NCI-H1092 treated with DMSO at 0.1 percent for 48 hours (cell line): ENCODE results near the gene SYCN.

Experiments used
- DNase-seq: peaks from one replicate; lab custom pipeline; 2025; lab: John Stamatoyannopoulos, UW

Gene SYCN

GRCh38 chr19:39194832-39195542 is 9.1 kb downstream of the SYCN start:
- DNase-seq, result no peak

GRCh38 chr19:39193803-39194202 is 10.3 kb downstream of the SYCN start:
- DNase-seq, result no peak

GRCh38 chr19:39192846-39193245 is 11.2 kb downstream of the SYCN start:
- DNase-seq, result no peak

DNA sequence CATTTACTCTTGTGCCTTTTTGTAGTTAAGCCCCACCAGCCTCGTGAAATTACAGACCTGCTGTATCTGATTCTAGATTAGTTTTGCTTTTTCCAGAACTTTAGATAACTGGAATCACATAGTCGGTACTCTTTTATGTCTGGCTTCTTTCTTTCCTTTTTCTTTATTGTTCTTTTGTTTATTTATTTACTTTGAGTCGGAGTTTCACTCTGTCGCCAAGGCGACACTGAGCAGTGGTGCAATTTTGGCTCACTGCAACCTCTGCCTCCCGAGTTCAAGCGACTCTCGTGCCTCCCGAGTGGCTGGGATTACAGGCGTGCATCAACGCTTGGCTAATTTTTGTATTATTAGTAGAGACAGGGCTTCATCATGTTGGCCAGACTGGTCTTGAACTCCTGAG is 13.3 kb downstream of the SYCN start:
- no peak for DNase-seq

GRCh38 chr19:39188960-39189359 is 15.1 kb downstream of the SYCN start:
- no peak for DNase-seq

DNA sequence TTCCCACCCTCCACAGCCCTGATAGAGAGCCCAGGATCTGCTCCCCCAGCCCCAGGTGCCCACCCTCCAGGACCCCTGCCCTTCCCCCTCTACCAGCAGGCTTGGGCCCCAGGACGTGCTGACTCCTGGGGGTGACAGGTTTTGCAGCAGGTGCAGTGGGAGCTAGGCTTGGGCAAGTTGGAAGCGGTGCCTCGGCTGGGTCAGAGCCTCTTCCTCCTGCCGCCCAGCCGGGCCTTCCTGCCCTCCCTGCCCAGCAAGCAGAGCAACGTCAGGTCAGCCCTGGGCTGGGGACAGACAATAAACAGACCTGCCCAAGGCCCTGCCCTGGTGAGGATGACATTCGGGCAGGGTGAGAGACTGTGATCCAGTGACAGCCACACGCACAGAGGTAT is 16.5 kb downstream of the SYCN start:
- no peak for DNase-seq

DNA sequence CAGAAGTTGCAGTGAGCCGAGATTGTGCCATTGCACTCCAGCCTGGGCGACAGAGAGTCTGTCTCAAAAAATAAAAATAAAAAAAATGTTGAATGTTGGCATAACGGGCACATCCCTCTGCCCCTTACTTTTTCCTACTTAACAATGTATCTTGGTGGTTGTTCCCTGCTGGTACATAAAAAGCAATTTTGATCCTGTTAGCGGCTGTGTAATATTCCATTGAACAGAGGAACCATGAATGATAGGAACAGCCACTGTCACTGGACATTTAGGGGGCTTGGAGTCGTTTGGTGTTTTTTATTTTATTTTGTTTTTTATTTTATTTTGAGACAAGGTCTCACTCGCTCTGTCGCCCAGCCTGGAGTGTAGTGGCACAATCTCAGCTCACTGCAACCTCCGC is 17.7 kb downstream of the SYCN start:
- no peak for DNase-seq

DNA sequence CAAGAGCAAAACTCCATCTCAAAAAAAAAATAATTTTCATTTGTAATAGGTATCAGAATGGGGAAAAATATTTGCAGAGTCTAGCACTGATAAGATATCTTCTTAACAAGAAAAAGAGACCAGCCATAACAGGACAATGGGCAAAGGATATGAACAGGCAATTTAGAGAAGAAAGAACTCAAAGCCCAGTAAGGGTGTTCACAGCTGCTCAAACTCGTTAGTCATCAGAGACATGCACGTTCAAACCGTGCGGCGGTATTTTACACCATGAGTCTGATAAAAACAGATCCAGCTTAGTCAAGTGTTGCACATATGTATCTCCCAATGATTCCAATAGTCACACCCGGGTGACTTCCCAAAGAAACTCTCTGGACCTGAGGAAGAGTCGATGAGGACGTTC is 21.0 kb downstream of the SYCN start:
- DNase-seq, result no peak

GRCh38 chr19:39182174-39182505 is 21.9 kb downstream of the SYCN start:
- no peak for DNase-seq

- no peak for DNase-seq
These were observed 22.4 kb downstream of the SYCN start for GRCh38 chr19:39181500-39182173.

DNA sequence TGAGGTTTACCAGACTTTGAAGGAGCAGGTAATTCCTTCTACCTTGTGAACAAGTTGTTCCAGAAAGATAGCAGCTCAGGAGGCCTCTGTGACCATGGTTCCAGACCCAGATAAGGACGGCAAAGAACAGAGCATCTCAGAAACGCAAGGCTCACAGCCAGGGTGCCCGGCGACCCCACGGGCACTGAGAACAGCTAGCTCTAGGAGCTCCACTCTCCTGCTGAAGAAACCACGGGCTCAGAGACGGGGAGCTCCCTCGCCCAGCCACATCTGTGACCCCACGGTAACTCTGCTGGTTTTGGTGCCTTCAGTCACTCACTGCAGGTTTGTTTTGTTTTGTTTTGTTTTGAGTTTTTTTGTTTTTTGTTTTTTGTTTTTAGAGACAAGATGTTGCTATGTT is 23.3 kb downstream of the SYCN start:
- no peak for DNase-seq

DNA sequence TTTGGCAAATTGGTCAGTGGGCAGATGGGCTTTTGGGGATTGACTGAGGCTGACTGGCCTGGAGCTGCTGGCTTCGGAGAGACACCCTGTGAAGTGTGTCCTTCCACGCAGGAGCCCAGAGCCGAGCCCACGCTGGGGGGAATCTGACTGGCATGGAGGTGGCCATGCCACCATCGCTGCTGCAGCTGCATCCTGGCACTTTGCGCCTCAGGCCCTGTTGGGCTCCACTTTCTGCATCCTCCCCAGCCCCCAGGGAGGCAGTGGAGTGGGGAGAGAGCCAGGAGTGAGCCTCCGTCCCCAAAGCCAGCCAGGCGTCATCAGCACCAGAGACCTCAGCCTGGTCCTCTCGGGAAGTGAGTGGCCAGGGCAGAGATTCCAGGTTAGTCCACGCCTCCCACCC is 24.3 kb downstream of the SYCN start:
- no peak for DNase-seq

- no peak for DNase-seq
These were observed 25.6 kb downstream of the SYCN start for GRCh38 chr19:39178296-39179006.

DNA sequence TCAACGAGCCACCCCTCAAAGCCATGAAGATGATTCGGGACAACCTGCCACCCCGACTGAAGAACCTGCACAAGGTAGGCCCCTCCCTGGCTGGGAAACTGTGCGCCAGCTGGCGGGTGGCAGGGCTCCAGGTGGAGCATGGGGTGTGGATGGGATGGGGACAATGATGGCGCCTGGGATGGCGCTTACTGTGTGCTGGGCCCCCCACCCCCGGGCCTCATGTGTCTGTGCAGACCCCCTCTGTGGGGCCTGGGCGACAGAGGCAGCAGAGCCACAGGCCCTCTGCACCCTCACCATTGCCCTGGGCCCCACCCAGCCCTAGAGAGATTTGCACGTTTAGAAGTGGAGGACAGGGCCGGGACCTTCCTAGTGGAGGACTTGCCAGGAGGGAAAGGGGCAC is 26.3 kb downstream of the SYCN start:
- DNase-seq, result no peak

- no peak for DNase-seq
These were observed 26.9 kb downstream of the SYCN start for GRCh38 chr19:39177110-39177699.

GRCh38 chr19:39175564-39175963 is 28.5 kb downstream of the SYCN start:
- no peak for DNase-seq

DNA sequence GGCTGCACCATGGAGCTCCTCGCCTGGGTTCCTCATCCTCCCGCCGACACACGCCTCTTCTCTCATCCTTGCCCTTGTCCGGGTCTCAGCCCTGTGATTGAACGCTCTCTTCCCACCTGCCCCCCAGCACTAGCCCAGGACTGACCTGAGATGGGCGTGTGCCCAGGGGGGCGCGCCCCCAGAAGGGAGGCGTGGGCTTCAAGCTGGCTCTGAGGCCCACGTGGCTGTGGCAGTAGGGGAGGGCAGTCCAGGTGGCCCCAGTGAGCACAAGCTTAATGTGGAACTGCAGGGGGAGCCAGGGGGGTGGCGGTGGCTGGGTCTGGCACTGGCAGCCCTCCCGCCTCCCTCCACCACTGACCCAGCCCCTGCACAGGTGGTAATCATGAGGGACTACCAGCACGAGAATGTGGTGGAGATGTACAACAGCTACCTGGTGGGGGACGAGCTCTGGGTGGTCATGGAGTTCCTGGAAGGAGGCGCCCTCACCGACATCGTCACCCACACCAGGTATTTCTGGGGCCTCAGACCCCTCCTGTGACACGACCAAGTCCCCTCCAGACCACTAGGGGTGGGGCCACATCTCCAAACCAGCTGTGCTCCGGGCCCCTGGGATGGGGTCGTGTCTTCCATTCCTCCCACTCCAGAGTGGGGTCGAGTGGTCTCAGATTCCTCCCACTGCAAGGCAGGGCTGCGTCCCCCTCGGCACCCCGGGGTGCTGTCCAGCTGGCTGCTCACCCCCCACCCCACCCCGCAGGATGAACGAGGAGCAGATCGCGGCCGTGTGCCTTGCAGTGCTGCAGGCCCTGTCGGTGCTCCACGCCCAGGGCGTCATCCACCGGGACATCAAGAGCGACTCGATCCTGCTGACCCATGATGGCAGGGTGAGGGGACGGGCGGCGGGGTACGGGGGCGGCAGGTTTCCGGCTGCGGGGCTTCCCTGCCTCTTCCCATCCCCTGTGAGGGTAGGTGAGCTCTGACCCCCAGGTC is 29.2 kb downstream of the SYCN start:
- DNase-seq, result no peak

DNA sequence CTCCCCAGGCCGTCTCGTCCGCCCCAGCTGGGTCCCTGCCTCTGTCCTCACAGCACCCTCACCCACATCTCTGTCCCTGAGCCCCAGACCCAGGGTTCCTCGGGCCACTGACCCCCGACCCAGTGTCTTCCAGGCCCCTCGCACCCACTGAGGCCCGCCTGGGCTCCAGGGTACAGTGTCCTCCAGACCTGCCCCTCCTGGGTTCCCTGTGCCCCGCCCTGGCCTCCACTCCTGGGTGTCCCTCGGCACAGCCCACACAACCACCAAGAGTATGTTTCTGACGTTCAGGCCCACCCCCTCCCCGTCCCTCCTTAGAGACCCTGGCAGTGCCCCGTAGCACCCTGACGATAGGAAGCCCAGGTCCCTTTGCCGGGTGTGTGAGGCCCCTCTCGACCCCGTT is 29.9 kb downstream of the SYCN start:
- DNase-seq, result no peak

GRCh38 chr19:39173502-39173991 is 30.5 kb downstream of the SYCN start:
- DNase-seq, result no peak

DNA sequence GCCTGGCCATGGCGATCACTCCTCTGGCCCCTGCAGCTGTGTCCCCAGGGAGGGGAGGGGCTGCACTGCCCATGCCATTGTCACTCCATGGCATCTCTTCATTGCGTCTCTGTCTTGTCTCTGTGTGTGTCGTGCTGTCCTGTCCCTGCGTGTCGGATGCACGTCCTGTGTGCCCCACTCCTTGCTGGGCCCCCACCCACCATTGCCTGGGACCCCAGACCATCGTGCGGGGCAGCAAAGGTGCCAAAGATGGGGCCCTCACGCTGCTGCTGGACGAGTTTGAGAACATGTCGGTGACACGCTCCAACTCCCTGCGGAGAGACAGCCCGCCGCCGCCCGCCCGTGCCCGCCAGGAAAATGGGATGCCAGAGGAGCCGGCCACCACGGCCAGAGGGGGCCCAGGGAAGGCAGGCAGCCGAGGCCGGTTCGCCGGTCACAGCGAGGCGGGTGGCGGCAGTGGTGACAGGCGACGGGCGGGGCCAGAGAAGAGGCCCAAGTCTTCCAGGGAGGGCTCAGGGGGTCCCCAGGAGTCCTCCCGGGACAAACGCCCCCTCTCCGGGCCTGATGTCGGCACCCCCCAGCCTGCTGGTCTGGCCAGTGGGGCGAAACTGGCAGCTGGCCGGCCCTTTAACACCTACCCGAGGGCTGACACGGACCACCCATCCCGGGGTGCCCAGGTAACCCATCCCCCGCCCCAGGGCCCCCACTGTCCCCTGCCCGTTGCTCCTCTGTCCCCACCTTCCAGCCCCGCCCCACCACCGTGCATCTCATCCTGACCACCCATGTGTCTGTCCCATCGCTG is 31.2 kb downstream of the SYCN start:
- DNase-seq, result no peak
